ENCODE results near the gene CEACAM1.
"Not testable (repeated sequence)": the region's sequence is repeated elsewhere in the genome, so short reads cannot be mapped to it uniquely, and the experiment has no call there.

CEACAM1 gene

GRCh38 chr19:42528354-42529247 lies at the start of gene CEACAM1:
Gene CEACAM1, minus strand, starts transcription at chr19:42528481. Its CDS starts 107 bp downstream, at chr19:42528374.
- peak; percentile 27 to 72 for DNase-seq

- DNase-seq = no peak
These were observed 48.7 kb upstream of the CEACAM1 start for GRCh38 chr19:42577016-42577415.

- DNase-seq = no peak
These were observed 48.0 kb upstream of the CEACAM1 start for GRCh38 chr19:42576241-42576640.

- no peak for DNase-seq
These were observed 45.4 kb upstream of the CEACAM1 start for GRCh38 chr19:42573642-42574041.

GRCh38 chr19:42571116-42571515 lies 42.8 kb upstream of the CEACAM1 start:
- no peak for DNase-seq

- no peak for DNase-seq
These were observed 40.9 kb upstream of the CEACAM1 start for GRCh38 chr19:42569193-42569592.

GRCh38 chr19:42568006-42568405 lies 39.7 kb upstream of the CEACAM1 start:
- DNase-seq = no peak

GRCh38 chr19:42567567-42567966 lies 39.3 kb upstream of the CEACAM1 start:
- DNase-seq = no peak

- peak; percentile 60 to 84 for DNase-seq
These were observed 35.3 kb upstream of the CEACAM1 start for GRCh38 chr19:42563352-42564210.

- no peak for DNase-seq
These were observed 33.2 kb upstream of the CEACAM1 start for GRCh38 chr19:42561512-42561911.

- DNase-seq = no peak
These were observed 32.5 kb upstream of the CEACAM1 start for GRCh38 chr19:42560731-42561130.

GRCh38 chr19:42558450-42559150 lies 30.3 kb upstream of the CEACAM1 start:
- DNase-seq = peak in 1 of 2 experiments; percentile 39

- not testable (repeated sequence) for DNase-seq
These were observed 29.1 kb upstream of the CEACAM1 start for GRCh38 chr19:42557386-42557871.

GRCh38 chr19:42555801-42556200 lies 27.5 kb upstream of the CEACAM1 start:
- DNase-seq = no peak

- DNase-seq = no peak
These were observed 27.0 kb upstream of the CEACAM1 start for GRCh38 chr19:42555317-42555716.

- DNase-seq = no peak
These were observed 25.8 kb upstream of the CEACAM1 start for GRCh38 chr19:42554046-42554575.

GRCh38 chr19:42553292-42554045 lies 25.2 kb upstream of the CEACAM1 start:
- no peak for DNase-seq

GRCh38 chr19:42552086-42553065 lies 24.1 kb upstream of the CEACAM1 start:
- DNase-seq = peak; percentile 83 to 86

- not testable (repeated sequence) for DNase-seq
These were observed 22.2 kb upstream of the CEACAM1 start for GRCh38 chr19:42550521-42550920.

GRCh38 chr19:42549067-42549466 lies 20.8 kb upstream of the CEACAM1 start:
- DNase-seq = not testable (repeated sequence)
